HCT116 (cell line): Measurements from ENCODE around the gene OPCML. TPM values are rescaled to one million over a fixed set of nuclear protein-coding genes. Genes with fewer than 3 reads are reported as not detected.

Experiments used
- ATAC-seq: fragments of 200-7000 bp; cut with Tn5 transposase; 2 replicates; pipeline ENCODE4 v1.9.1; 2020; ENCODE audit warnings: mild to moderate bottlenecking, moderate library complexity
- BruUV-seq: library from RNA; stranded (reverse); fragments of 400-500 nt; replicated peaks from 2 replicates; lab custom pipeline; 2021; lab: Mats Ljungman, UMichigan
- CTCF ChIA-PET: fragments of 300-600 bp; sonication (Branson Sonifier 250); formaldehyde crosslinking; loops from one replicate; lab custom pipeline; 2021; ENCODE audit warnings: antibody characterized with exemption; lab: Charles Lee
- POLR2A ChIA-PET: fragments of 300-600, 350-600 bp; sonication (Branson Sonifier 250); formaldehyde crosslinking; loops from one replicate; lab custom pipeline; 2021; ENCODE audit warnings: antibody characterized with exemption; lab: Charles Lee
- RAD21 ChIA-PET, 2 experiments: fragments of 300-600 bp; sonication (Branson Sonifier 250); formaldehyde crosslinking; loops; one replicate each; lab custom pipeline; 2023; ENCODE audit warnings: low total read pairs in 2 of 2; ENCODE audit not compliant: uncharacterized antibody in 2 of 2, unreplicated experiment in 2 of 2, low non-redundant PET in 1 of 2; lab: Charles Lee
- DNase-seq: peaks from one replicate; pipeline ENCODE4 v3.0.0-alpha.2; 2010; ENCODE audit warnings: low read depth, low spot score
- H2AFZ ChIP-seq: fragments of 200-600 bp; shearing (Covaris generic), sonication (generic); 2 replicates; pipeline ENCODE4 v1.6.1; 2017; ENCODE audit warnings: low read depth, mixed run types, mixed read lengths, antibody characterized with exemption, low read length; ENCODE audit not compliant: poor library complexity, severe bottlenecking
- H3K27ac ChIP-seq: 2 replicates; pipeline ENCODE4 v1.5.1; 2012; ENCODE audit warnings: low read depth, low read length
- H3K27me3 ChIP-seq: fragments of 200-600 bp; sonication (generic); 2 replicates; pipeline ENCODE4 v1.6.1; 2016; ENCODE audit warnings: mixed run types, low read length, mixed read lengths; ENCODE audit not compliant: insufficient read depth
- H3K36me3 ChIP-seq, 2 experiments: fragments of 200-500 bp in 1 of 2; fragments of 200-600 bp in 1 of 2; sonication (Bioruptor generic) in 1 of 2; sonication (generic) in 1 of 2; 2 replicates each; pipeline versions ENCODE4 v1.5.1 to v1.6.1; 2014 to 2016; ENCODE audit warnings: low read length in 2 of 2, inconsistent platforms in 1 of 2, mixed read lengths in 1 of 2, mixed run types in 1 of 2; ENCODE audit not compliant: insufficient read depth in 2 of 2, control insufficient read depth in 1 of 2
- H3K4me1 ChIP-seq, 2 experiments: fragments of 200-600 bp in 1 of 2; sonication (generic) in 1 of 2; 2 replicates each; pipeline versions ENCODE4 v1.5.1 to v1.6.1; 2012 to 2017; ENCODE audit warnings: low read length in 2 of 2, inconsistent platforms in 1 of 2, mild to moderate bottlenecking in 1 of 2, mixed read lengths in 1 of 2, mixed run types in 1 of 2, moderate library complexity in 1 of 2; ENCODE audit not compliant: insufficient read depth in 2 of 2, control insufficient read depth in 1 of 2
- H3K4me2 ChIP-seq: fragments of 200-600 bp; sonication (generic); 2 replicates; pipeline ENCODE4 v1.6.1; 2017; ENCODE audit warnings: mixed run types, low read length, mixed read lengths
- H3K4me3 ChIP-seq, 2 experiments: fragments of 200-600 bp in 1 of 2; sonication (generic) in 1 of 2; replicated peaks in 1 of 2; 2 replicates each; pipeline ENCODE4 v1.5.1; 2011 to 2016; ENCODE audit warnings: low read length in 2 of 2, control low read depth in 1 of 2, low read depth in 1 of 2, mild to moderate bottlenecking in 1 of 2, mixed read lengths in 1 of 2, mixed run types in 1 of 2
- H3K79me2 ChIP-seq: fragments of 200-600 bp; sonication (generic); 2 replicates; pipeline ENCODE4 v1.6.1; 2017; ENCODE audit warnings: mild to moderate bottlenecking, mixed run types, low read length, moderate library complexity, mixed read lengths; ENCODE audit not compliant: insufficient read depth
- H3K9ac ChIP-seq: fragments of 200-600 bp; sonication (generic); 2 replicates; pipeline ENCODE4 v1.6.1; 2016; ENCODE audit warnings: low read length, mixed read lengths
- H3K9me2 ChIP-seq: fragments of 200-600 bp; sonication (generic), shearing (Covaris generic); 2 replicates; pipeline ENCODE4 v1.6.1; 2017; ENCODE audit warnings: mixed run types, mild to moderate bottlenecking, moderate library complexity; ENCODE audit not compliant: insufficient read depth
- H3K9me3 ChIP-seq, 2 experiments: fragments of 200-500 bp in 1 of 2; fragments of 200-600 bp in 1 of 2; sonication (Bioruptor generic) in 1 of 2; sonication (generic) in 1 of 2; 2 replicates each; pipeline ENCODE4 v1.6.1; 2014 to 2017; ENCODE audit warnings: low read length in 2 of 2, mixed read lengths in 2 of 2, inconsistent platforms in 1 of 2, low read depth in 1 of 2, mild to moderate bottlenecking in 1 of 2, mixed run types in 1 of 2, moderate library complexity in 1 of 2; ENCODE audit not compliant: control insufficient read depth in 1 of 2, insufficient read depth in 1 of 2
- H4K20me1 ChIP-seq: fragments of 200-600 bp; sonication (generic), shearing (Covaris generic); 2 replicates; pipeline ENCODE4 v1.6.1; 2017; ENCODE audit warnings: mixed run types, mild to moderate bottlenecking, moderate library complexity; ENCODE audit not compliant: insufficient read depth
- ATF3 ChIP-seq: IDR thresholded peaks from 2 replicates; pipeline ENCODE4 v1.6.1; 2012
- CBX3 ChIP-seq: IDR thresholded peaks from 2 replicates; pipeline ENCODE4 v1.6.1; 2012; ENCODE audit warnings: low read depth
- CEBPB ChIP-seq: IDR thresholded peaks from 2 replicates; pipeline ENCODE4 v1.6.1; 2012; ENCODE audit warnings: low read depth
- ELF1 ChIP-seq: IDR thresholded peaks from 2 replicates; pipeline ENCODE4 v1.6.1; 2012; ENCODE audit warnings: low read depth, borderline replicate concordance
- EZH2 ChIP-seq: fragments of 200-600 bp; sonication (generic); IDR thresholded peaks from 2 replicates; pipeline ENCODE4 v1.6.1; 2017; ENCODE audit warnings: antibody characterized with exemption, mixed run types
- FOSL1 ChIP-seq: IDR thresholded peaks from 2 replicates; pipeline ENCODE4 v1.6.1; 2012; ENCODE audit warnings: low read depth
- JUND ChIP-seq: IDR thresholded peaks from 2 replicates; pipeline ENCODE4 v1.6.1; 2012
- MAX ChIP-seq: IDR thresholded peaks from 2 replicates; pipeline ENCODE4 v1.6.1; 2012
- POLR2A ChIP-seq: IDR thresholded peaks from 2 replicates; pipeline ENCODE4 v1.7.0; 2011; ENCODE audit warnings: borderline replicate concordance; ENCODE audit not compliant: insufficient read depth, insufficient read length; ENCODE audit errors: extremely low read depth
- RAD21 ChIP-seq: IDR thresholded peaks from 2 replicates; pipeline ENCODE4 v1.6.1; 2012; ENCODE audit warnings: low read depth, mild to moderate bottlenecking
- REST ChIP-seq: IDR thresholded peaks from 2 replicates; pipeline ENCODE4 v1.6.1; 2012; ENCODE audit warnings: low read depth
- SIN3A ChIP-seq: IDR thresholded peaks from 2 replicates; pipeline ENCODE4 v1.6.1; 2012; ENCODE audit warnings: low read depth
- SRF ChIP-seq: IDR thresholded peaks from 2 replicates; pipeline ENCODE4 v1.6.1; 2012; ENCODE audit warnings: low read depth
- TCF7L2 ChIP-seq: IDR thresholded peaks from 2 replicates; pipeline ENCODE4 v1.7.0; 2011; ENCODE audit warnings: borderline replicate concordance, inconsistent platforms; ENCODE audit not compliant: insufficient read depth, insufficient read length; ENCODE audit errors: extremely low read depth
- ZBTB33 ChIP-seq: IDR thresholded peaks from 2 replicates; pipeline ENCODE4 v1.6.1; 2011; ENCODE audit warnings: mild to moderate bottlenecking, low read length, moderate library complexity; ENCODE audit not compliant: insufficient replicate concordance; ENCODE audit errors: extremely low read depth
- ZNF274 ChIP-seq: fragments of 200-500 bp; sonication (Bioruptor generic); IDR thresholded peaks from 2 replicates; pipeline ENCODE4 v1.6.1; 2014; ENCODE audit warnings: mild to moderate bottlenecking, low read depth, low read length, inconsistent platforms
- intact Hi-C: fragments of 100-400 bp; cut with micrococcal nuclease; formaldehyde crosslinking; loops from 2 replicates; pipeline ENCODE4 v1.10.0; 2022
- total RNA-seq: library from RNA; stranded (reverse); gene quantifications from one replicate; pipeline ENCODE4 v1.2.1, GENCODE V29; 2021; ENCODE audit not compliant: unreplicated experiment

The OPCML gene
- total RNA-seq, 1 experiment from 2014 or later = not detected

GRCh38 chr11:133263332-133263731 lies 269.0 kb downstream of the OPCML start:
- no peaks in the 10 kb centered on the region for H3K4me1 ChIP-seq
- no peak for TF ChIP-seq ZNF274
- TF ChIP-seq ZBTB33 = no peak
- TF ChIP-seq REST = no peak
- TF ChIP-seq JUND = no peak
- no peak for TF ChIP-seq POLR2A
- TF ChIP-seq FOSL1 = no peak
- no peak for TF ChIP-seq ELF1
- TF ChIP-seq EZH2 = no peak
- TF ChIP-seq CBX3 = no peak
- no peak for TF ChIP-seq ATF3
- no peak for TF ChIP-seq RAD21
- TF ChIP-seq MAX = no peak
- no peak for TF ChIP-seq TCF7L2
- TF ChIP-seq SIN3A = no peak
- no peak for TF ChIP-seq SRF
- TF ChIP-seq CEBPB = no peak
- TF ChIP-seq, all 23 proteins: peak for 0
- H2AFZ ChIP-seq = no peak overlapping the region
- POLR2A ChIA-PET = no interaction called here
- no peaks in the 10 kb centered on the region for H3K79me2 ChIP-seq
- CTCF ChIA-PET = no interaction called here
- DNase-seq (no peak), ATAC-seq (no peak)
- intact Hi-C loops = no loop called here
- no peak overlapping the region for H3K4me2 ChIP-seq
- no peaks in the 10 kb centered on the region for H4K20me1 ChIP-seq
- H3K27me3 ChIP-seq = no peaks in the 10 kb centered on the region
- no TSS peak for BruUV-seq
- H3K36me3 ChIP-seq = no peaks in the 10 kb centered on the region
- RAD21 ChIA-PET = no interaction called here
- no peak overlapping the region for H3K4me3 ChIP-seq
- peaks cover 7 to 15% of the 10 kb centered on the region in 2 experiments; a peak in 2 of 4 replicates for H3K9me3 ChIP-seq
- H3K9me2 ChIP-seq = no peaks in the 10 kb centered on the region
- H3K27ac ChIP-seq = no peak overlapping the region
- H3K9ac ChIP-seq = no peak overlapping the region
